Kidney epithelial cell (primary cell): Measurements from ENCODE around the gene ELMO1. TPM values are rescaled to one million over a fixed set of nuclear protein-coding genes. Genes with fewer than 3 reads are reported as not detected.

ENCODE experiments used
- DNase-seq: peaks from one replicate; pipeline ENCODE4 v3.0.0-alpha.2; 2010; ENCODE audit warnings: low read depth
- H3K27me3 ChIP-seq: 2 replicates; pipeline ENCODE4 v1.6.0; 2011; ENCODE audit warnings: low read length; ENCODE audit not compliant: control insufficient read depth, insufficient read depth
- H3K36me3 ChIP-seq: 2 replicates; pipeline ENCODE4 v1.5.1; 2011; ENCODE audit warnings: low read length; ENCODE audit not compliant: control insufficient read depth, insufficient read depth
- H3K4me3 ChIP-seq: 2 replicates; pipeline ENCODE4 v1.5.1; 2011; ENCODE audit warnings: low read depth, mild to moderate bottlenecking, control low read depth, low read length
- CTCF ChIP-seq: IDR thresholded peaks from 2 replicates; pipeline ENCODE4 v1.5.1; 2011; ENCODE audit warnings: mild to moderate bottlenecking, moderate library complexity, low read length, control low read depth, inconsistent platforms; ENCODE audit not compliant: insufficient read depth, poor library complexity, severe bottlenecking
- total RNA-seq: library from RNA; depleted of rRNA; stranded (reverse); fragments of >200 nt; gene quantifications from 2 replicates; pipeline ENCODE4 v1.2.3, GENCODE V29; 2015

The ELMO1 gene
- total RNA-seq, 1 donor from 2014 or later, result 11.4 TPM

GRCh38 chr7:37342176-37342687, 106.4 kb downstream of the ELMO1 start:
- no peak overlapping the region for H3K4me3 ChIP-seq
- H3K36me3 ChIP-seq, result no peaks in the 10 kb centered on the region
- no peak for DNase-seq
- no peak for TF ChIP-seq CTCF
- no peaks in the 10 kb centered on the region for H3K27me3 ChIP-seq

GRCh38 chr7:37341033-37341630, 107.5 kb downstream of the ELMO1 start:
- H3K27me3 ChIP-seq, result no peaks in the 10 kb centered on the region
- H3K36me3 ChIP-seq, result no peaks in the 10 kb centered on the region
- no peak for TF ChIP-seq CTCF
- no peak overlapping the region for H3K4me3 ChIP-seq
- no peak for DNase-seq

GRCh38 chr7:37338966-37339365, 109.7 kb downstream of the ELMO1 start:
- H3K27me3 ChIP-seq, result no peaks in the 10 kb centered on the region

GRCh38 chr7:37337522-37337921, 111.1 kb downstream of the ELMO1 start:
- no peaks in the 10 kb centered on the region for H3K36me3 ChIP-seq
- no peak for TF ChIP-seq CTCF
- no peak overlapping the region for H3K4me3 ChIP-seq
- DNase-seq, result no peak
- H3K27me3 ChIP-seq, result no peaks in the 10 kb centered on the region

More at GRCh38 chr7:37338966-37339365, 109.7 kb downstream of the ELMO1 start:
- Histone ChIP-seq H3K4me3 (no peak overlapping the region), H3K36me3 (no peaks in the 10 kb centered on the region)
- no peak for DNase-seq
- no peak for TF ChIP-seq CTCF

GRCh38 chr7:37336259-37336658, 112.4 kb downstream of the ELMO1 start:
- Histone ChIP-seq H3K36me3 (no peaks in the 10 kb centered on the region), H3K4me3 (no peak overlapping the region), H3K27me3 (no peaks in the 10 kb centered on the region)
- no peak for DNase-seq
- no peak for TF ChIP-seq CTCF

GRCh38 chr7:37333075-37333474, 115.6 kb downstream of the ELMO1 start:
- H3K36me3 ChIP-seq, result no peaks in the 10 kb centered on the region
- no peak overlapping the region for H3K4me3 ChIP-seq
- no peak for DNase-seq
- H3K27me3 ChIP-seq, result no peaks in the 10 kb centered on the region
- TF ChIP-seq CTCF, result no peak
